OCI-LY7 (cell line): Measurements from ENCODE around the gene SF3B5.

Source experiments
- EZH2phosphoT487 ChIP-seq: fragments of 200-600 bp; sonication (generic); IDR thresholded peaks from 2 replicates; pipeline ENCODE4 v1.6.1; 2018; ENCODE audit warnings: low read depth, borderline replicate concordance, mild to moderate bottlenecking, mixed run types, antibody characterized with exemption, low read length, moderate library complexity, mixed read lengths
- TF ChIP-seq, protein P1 (sequence below): fragments of 200-600 bp; sonication (generic); conservative IDR thresholded peaks from 2 replicates; pipeline ENCODE4 v1.5.1; 2014; ENCODE audit warnings: mild to moderate bottlenecking, antibody characterized with exemption, low read length, moderate library complexity, mixed read lengths

DNA sequence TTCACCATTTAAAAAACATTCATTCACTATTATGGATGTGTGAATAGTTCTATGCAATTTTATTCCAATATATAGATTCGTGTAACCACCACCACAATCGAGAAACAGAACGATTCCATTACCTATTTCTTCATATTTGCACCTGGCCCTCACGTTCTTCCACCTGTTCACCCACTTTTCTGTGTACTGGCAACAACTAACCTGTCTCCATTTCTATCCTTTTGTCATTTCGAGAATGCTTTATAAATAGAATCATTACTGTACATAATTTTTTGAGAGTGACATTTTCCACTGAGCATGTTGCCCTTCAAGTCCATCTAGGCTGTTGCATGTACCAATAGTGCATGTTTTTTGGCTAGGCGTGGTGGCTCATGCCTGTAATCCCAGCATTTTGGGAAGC lies 31.7 kb upstream of the SF3B5 start:
- TF ChIP-seq, protein P1, sequence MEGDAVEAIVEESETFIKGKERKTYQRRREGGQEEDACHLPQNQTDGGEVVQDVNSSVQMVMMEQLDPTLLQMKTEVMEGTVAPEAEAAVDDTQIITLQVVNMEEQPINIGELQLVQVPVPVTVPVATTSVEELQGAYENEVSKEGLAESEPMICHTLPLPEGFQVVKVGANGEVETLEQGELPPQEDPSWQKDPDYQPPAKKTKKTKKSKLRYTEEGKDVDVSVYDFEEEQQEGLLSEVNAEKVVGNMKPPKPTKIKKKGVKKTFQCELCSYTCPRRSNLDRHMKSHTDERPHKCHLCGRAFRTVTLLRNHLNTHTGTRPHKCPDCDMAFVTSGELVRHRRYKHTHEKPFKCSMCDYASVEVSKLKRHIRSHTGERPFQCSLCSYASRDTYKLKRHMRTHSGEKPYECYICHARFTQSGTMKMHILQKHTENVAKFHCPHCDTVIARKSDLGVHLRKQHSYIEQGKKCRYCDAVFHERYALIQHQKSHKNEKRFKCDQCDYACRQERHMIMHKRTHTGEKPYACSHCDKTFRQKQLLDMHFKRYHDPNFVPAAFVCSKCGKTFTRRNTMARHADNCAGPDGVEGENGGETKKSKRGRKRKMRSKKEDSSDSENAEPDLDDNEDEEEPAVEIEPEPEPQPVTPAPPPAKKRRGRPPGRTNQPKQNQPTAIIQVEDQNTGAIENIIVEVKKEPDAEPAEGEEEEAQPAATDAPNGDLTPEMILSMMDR, result no peak
- TF ChIP-seq EZH2phosphoT487, result no peak
